Measurements from ENCODE around the gene CDKL1.

CDKL1 gene

GRCh38 chr14:50355692-50356091, 41.0 kb downstream of the CDKL1 start:
- Mint-ChIP-seq H3K27ac (no peak overlapping the region), H3K27me3 (no peaks in the 10 kb centered on the region), H3K4me1 (ENCODE audit: low read depth) (peaks cover 4% of the 10 kb centered on the region), H3K9me3 (no peaks in the 10 kb centered on the region), H3K36me3 (ENCODE audit: low read depth) (peaks cover 31% of the 10 kb centered on the region), H3K4me3 (no peak overlapping the region)

- Mint-ChIP-seq H3K27ac (no peak overlapping the region), H3K36me3 (ENCODE audit: low read depth) (peaks cover 31% of the 10 kb centered on the region)
Measured at GRCh38 chr14:50354527-50354926, 42.2 kb downstream of the CDKL1 start.

GRCh38 chr14:50353126-50353525, 43.6 kb downstream of the CDKL1 start:
- Mint-ChIP-seq H3K27ac (no peak overlapping the region), H3K36me3 (ENCODE audit: low read depth) (peaks cover 22% of the 10 kb centered on the region), H3K9me3 (no peaks in the 10 kb centered on the region), H3K4me3 (no peak overlapping the region), H3K4me1 (ENCODE audit: low read depth) (peaks cover 4% of the 10 kb centered on the region), H3K27me3 (no peaks in the 10 kb centered on the region)

More at GRCh38 chr14:50354527-50354926, 42.2 kb downstream of the CDKL1 start:
- Mint-ChIP-seq H3K4me3 (no peak overlapping the region), H3K9me3 (no peaks in the 10 kb centered on the region), H3K27me3 (no peaks in the 10 kb centered on the region), H3K4me1 (ENCODE audit: low read depth) (peaks cover 4% of the 10 kb centered on the region)

- Mint-ChIP-seq H3K4me1 (ENCODE audit: low read depth) (peaks cover 4% of the 10 kb centered on the region), H3K27ac (no peak overlapping the region), H3K27me3 (no peaks in the 10 kb centered on the region), H3K9me3 (no peaks in the 10 kb centered on the region), H3K36me3 (ENCODE audit: low read depth) (peaks cover 17% of the 10 kb centered on the region), H3K4me3 (no peak overlapping the region)
Measured at GRCh38 chr14:50352584-50352983, 44.1 kb downstream of the CDKL1 start.

GRCh38 chr14:50350975-50351374, 45.7 kb downstream of the CDKL1 start:
- H3K4me3 Mint-ChIP-seq: no peak overlapping the region
- no peaks in the 10 kb centered on the region for H3K9me3 Mint-ChIP-seq
- H3K27me3 Mint-ChIP-seq: no peaks in the 10 kb centered on the region
- H3K36me3 Mint-ChIP-seq (ENCODE audit: low read depth): peaks cover under 1% of the 10 kb centered on the region
- peaks cover 8% of the 10 kb centered on the region for H3K4me1 Mint-ChIP-seq (ENCODE audit: low read depth)
- H3K27ac Mint-ChIP-seq: no peak overlapping the region

GRCh38 chr14:50348933-50349332, 47.7 kb downstream of the CDKL1 start:
- Mint-ChIP-seq H3K4me3 (no peak overlapping the region), H3K9me3 (no peaks in the 10 kb centered on the region), H3K36me3 (ENCODE audit: low read depth) (no peaks in the 10 kb centered on the region), H3K4me1 (ENCODE audit: low read depth) (peaks cover 16% of the 10 kb centered on the region), H3K27me3 (no peaks in the 10 kb centered on the region), H3K27ac (no peak overlapping the region)

- no peak overlapping the region for H3K27ac Mint-ChIP-seq
- no peak overlapping the region for H3K4me3 Mint-ChIP-seq
- H3K9me3 Mint-ChIP-seq: no peaks in the 10 kb centered on the region
- no peaks in the 10 kb centered on the region for H3K27me3 Mint-ChIP-seq
- no peaks in the 10 kb centered on the region for H3K36me3 Mint-ChIP-seq (ENCODE audit: low read depth)
- H3K4me1 Mint-ChIP-seq (ENCODE audit: low read depth): peaks cover 31% of the 10 kb centered on the region
Measured at GRCh38 chr14:50347521-50347920, 49.2 kb downstream of the CDKL1 start.

- Mint-ChIP-seq H3K9me3 (no peaks in the 10 kb centered on the region), H3K27ac (no peak overlapping the region), H3K36me3 (ENCODE audit: low read depth) (no peaks in the 10 kb centered on the region), H3K27me3 (no peaks in the 10 kb centered on the region), H3K4me1 (ENCODE audit: low read depth) (peaks cover 36% of the 10 kb centered on the region), H3K4me3 (no peak overlapping the region)
Measured at GRCh38 chr14:50345846-50346422, 50.7 kb downstream of the CDKL1 start.

- Mint-ChIP-seq H3K9me3 (no peaks in the 10 kb centered on the region), H3K27ac (no peak overlapping the region), H3K27me3 (no peaks in the 10 kb centered on the region), H3K4me1 (ENCODE audit: low read depth) (peaks cover 36% of the 10 kb centered on the region), H3K36me3 (ENCODE audit: low read depth) (no peaks in the 10 kb centered on the region), H3K4me3 (no peak overlapping the region)
Measured at GRCh38 chr14:50344876-50345563, 51.7 kb downstream of the CDKL1 start.

GRCh38 chr14:50344116-50344775, 52.4 kb downstream of the CDKL1 start:
- H3K4me3 Mint-ChIP-seq: no peak overlapping the region

GRCh38 chr14:50343434-50343833, 53.2 kb downstream of the CDKL1 start:
- no peak overlapping the region for H3K4me3 Mint-ChIP-seq
- H3K27ac Mint-ChIP-seq: no peak overlapping the region
- H3K4me1 Mint-ChIP-seq (ENCODE audit: low read depth): peaks cover 36% of the 10 kb centered on the region
- no peaks in the 10 kb centered on the region for H3K9me3 Mint-ChIP-seq
- H3K36me3 Mint-ChIP-seq (ENCODE audit: low read depth): no peaks in the 10 kb centered on the region
- no peaks in the 10 kb centered on the region for H3K27me3 Mint-ChIP-seq

More at GRCh38 chr14:50344116-50344775, 52.4 kb downstream of the CDKL1 start:
- H3K36me3 Mint-ChIP-seq (ENCODE audit: low read depth): no peaks in the 10 kb centered on the region
- H3K27ac Mint-ChIP-seq: peak overlapping the region; percentile 37
- peaks cover 36% of the 10 kb centered on the region for H3K4me1 Mint-ChIP-seq (ENCODE audit: low read depth)
- H3K27me3 Mint-ChIP-seq: no peaks in the 10 kb centered on the region
- H3K9me3 Mint-ChIP-seq: no peaks in the 10 kb centered on the region

- peaks cover 35% of the 10 kb centered on the region for H3K4me1 Mint-ChIP-seq (ENCODE audit: low read depth)
- no peaks in the 10 kb centered on the region for H3K27me3 Mint-ChIP-seq
- no peak overlapping the region for H3K4me3 Mint-ChIP-seq
- no peak overlapping the region for H3K27ac Mint-ChIP-seq
- H3K36me3 Mint-ChIP-seq (ENCODE audit: low read depth): no peaks in the 10 kb centered on the region
- H3K9me3 Mint-ChIP-seq: no peaks in the 10 kb centered on the region
Measured at GRCh38 chr14:50342221-50343078, 54.2 kb downstream of the CDKL1 start.

GRCh38 chr14:50340963-50341362, 55.7 kb downstream of the CDKL1 start:
- Mint-ChIP-seq H3K27me3 (no peaks in the 10 kb centered on the region), H3K9me3 (no peaks in the 10 kb centered on the region), H3K27ac (no peak overlapping the region), H3K4me3 (no peak overlapping the region), H3K4me1 (ENCODE audit: low read depth) (peaks cover 38% of the 10 kb centered on the region), H3K36me3 (ENCODE audit: low read depth) (no peaks in the 10 kb centered on the region)

- no peaks in the 10 kb centered on the region for H3K27me3 Mint-ChIP-seq
- H3K9me3 Mint-ChIP-seq: no peaks in the 10 kb centered on the region
- H3K36me3 Mint-ChIP-seq (ENCODE audit: low read depth): no peaks in the 10 kb centered on the region
- H3K4me1 Mint-ChIP-seq (ENCODE audit: low read depth): peaks cover 44% of the 10 kb centered on the region
- no peak overlapping the region for H3K27ac Mint-ChIP-seq
- no peak overlapping the region for H3K4me3 Mint-ChIP-seq
Measured at GRCh38 chr14:50340045-50340444, 56.6 kb downstream of the CDKL1 start.

Data from stimulated activated naive CD8-positive, alpha-beta T cell treated with anti-CD3 and anti-CD28 coated beads, Interleukin-15, Interleukin-2, amounts not matched to agents 100 ng/mL and 50 ng/mL, for 24 hours (primary cell).